Skeletal muscle tissue (tissue), 4 donors: ENCODE results near the gene SELENOM. TPM values are rescaled to one million over a fixed set of nuclear protein-coding genes. Genes with fewer than 3 reads are reported as not detected.
"Not testable (repeated sequence)": the region's sequence is repeated elsewhere in the genome, so short reads cannot be mapped to it uniquely, and the experiment has no call there.

Source experiments
- H3K27ac ChIP-seq: one replicate; pipeline ENCODE4 v1.7.0; 2013; ENCODE audit warnings: mild to moderate bottlenecking, low read depth, low read length, inconsistent platforms
- H3K27me3 ChIP-seq, 3 donors: one replicate each; pipeline ENCODE4 v1.7.0; 2013; ENCODE audit warnings: low read length in 3 of 3; ENCODE audit not compliant: control insufficient read depth in 3 of 3, insufficient read depth in 3 of 3
- H3K36me3 ChIP-seq, 3 donors: one replicate each; pipeline ENCODE4 v1.7.0; 2013; ENCODE audit warnings: low read length in 3 of 3; ENCODE audit not compliant: control insufficient read depth in 3 of 3, insufficient read depth in 3 of 3
- H3K4me1 ChIP-seq, 3 donors: one replicate each; pipeline ENCODE4 v1.7.0; 2013; ENCODE audit warnings: low read length in 3 of 3, mild to moderate bottlenecking in 3 of 3; ENCODE audit not compliant: control insufficient read depth in 3 of 3, insufficient read depth in 3 of 3
- H3K4me3 ChIP-seq, 3 donors: one replicate each; pipeline ENCODE4 v1.7.0; 2013; ENCODE audit warnings: low read length in 3 of 3
- H3K9ac ChIP-seq, 3 donors: one replicate each; pipeline ENCODE4 v1.7.0; 2013; ENCODE audit warnings: low read length in 3 of 3, mild to moderate bottlenecking in 3 of 3, moderate library complexity in 2 of 3, low read depth in 1 of 3
- H3K9me3 ChIP-seq, 3 donors: one replicate each; pipeline ENCODE4 v1.7.0; 2013; ENCODE audit warnings: low read length in 3 of 3; ENCODE audit not compliant: control insufficient read depth in 3 of 3
- total RNA-seq: library from RNA; depleted of rRNA; stranded (reverse); fragments of >200 nt; gene quantifications from one replicate; pipeline ENCODE4 v1.2.3, GENCODE V29; 2014
- donor health status: Osteomylitis.

SELENOM gene
- total RNA-seq, 1 donor from 2014 or later: 16.2 TPM

- Histone ChIP-seq H3K9me3 (no peaks in the 10 kb centered on the region), H3K4me3 (no peak overlapping the region), H3K27me3 (no peaks in the 10 kb centered on the region), H3K36me3 (no peaks in the 10 kb centered on the region), H3K4me1 (peaks cover 22 to 33% (median 31%) of the 10 kb centered on the region in 3 donors), H3K9ac (peak overlapping the region in 1 of 3 donors; percentile 70), H3K27ac (peak overlapping the region; percentile 54)
Measured at GRCh38 chr22:31118046-31118820, 10.9 kb upstream of the SELENOM start.

DNA sequence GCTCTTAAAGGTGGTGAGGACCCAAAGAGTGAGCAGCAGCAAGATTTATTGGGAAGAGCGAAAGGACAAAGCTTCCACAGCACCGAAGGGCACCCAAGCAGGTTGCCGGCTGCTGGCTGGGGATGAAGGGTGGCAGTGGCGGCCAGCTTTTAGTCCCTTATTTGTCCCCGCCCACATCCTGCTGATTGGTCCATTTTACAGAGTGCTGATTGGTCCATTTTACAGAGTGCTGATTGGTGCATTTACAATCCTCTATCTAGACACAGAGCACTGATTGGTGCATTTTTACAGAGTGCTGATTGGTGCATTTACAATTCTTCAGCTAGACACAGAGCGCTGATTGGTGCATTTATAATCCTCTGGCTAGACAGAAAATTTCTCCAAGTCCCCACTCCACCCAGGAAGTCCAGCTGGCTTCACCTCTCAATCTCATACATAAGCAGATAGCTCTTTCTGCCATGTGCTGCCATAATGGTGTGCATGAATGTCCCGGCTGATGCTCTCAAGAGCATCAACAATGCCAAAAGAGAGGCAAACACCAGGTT is 5.3 kb upstream of the SELENOM start:
- H3K36me3 ChIP-seq, H3K27ac ChIP-seq, H3K9ac ChIP-seq, H3K9me3 ChIP-seq, H3K4me3 ChIP-seq, H3K4me1 ChIP-seq, H3K27me3 ChIP-seq: not testable (repeated sequence)

- H3K27me3 ChIP-seq: no peaks in the 10 kb centered on the region
- H3K27ac ChIP-seq: peak overlapping the region; percentile 95
- H3K9ac ChIP-seq: peak overlapping the region; percentile 69 to 80 (median 77)
- peaks cover 11 to 46% (median 29%) of the 10 kb centered on the region in 3 donors for H3K4me1 ChIP-seq
- H3K4me3 ChIP-seq: peak overlapping the region; percentile 78 to 89 (median 87)
- no peaks in the 10 kb centered on the region for H3K9me3 ChIP-seq
- peaks cover 9 to 13% (median 11%) of the 10 kb centered on the region in 3 donors for H3K36me3 ChIP-seq
Measured at GRCh38 chr22:31107894-31108218, 488 bp upstream of the SELENOM start.

DNA sequence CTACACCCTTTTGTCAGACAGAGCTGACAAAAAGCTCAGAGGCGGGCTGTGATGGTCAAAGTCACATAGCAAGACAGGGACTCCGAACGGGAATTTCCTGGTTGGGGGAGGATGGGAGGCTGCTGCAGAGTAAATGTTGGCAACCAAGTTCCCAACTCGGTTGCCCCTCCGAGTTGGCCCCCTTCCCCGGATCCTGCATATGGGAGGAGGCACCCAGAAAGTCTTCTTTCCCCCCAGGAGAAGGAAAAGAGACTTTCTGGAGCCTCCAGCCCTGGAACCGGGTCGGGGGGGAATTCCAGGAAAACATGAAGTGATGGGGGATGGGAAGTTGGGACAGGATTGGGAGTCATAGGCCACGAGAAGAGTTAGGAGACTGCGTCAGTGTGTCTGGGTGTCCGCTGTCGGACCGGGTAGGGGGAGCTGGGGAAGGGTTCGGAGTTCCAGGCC is 614 bp downstream of the SELENOM start:
- Histone ChIP-seq H3K4me1 (peaks cover 22 to 57% (median 40%) of the 10 kb centered on the region in 3 donors), H3K27ac (peak overlapping the region; percentile 95), H3K36me3 (peaks cover 13 to 21% (median 18%) of the 10 kb centered on the region in 3 donors), H3K4me3 (peak overlapping the region; percentile 77 to 87 (median 80)), H3K27me3 (no peaks in the 10 kb centered on the region), H3K9me3 (no peaks in the 10 kb centered on the region), H3K9ac (peak overlapping the region; percentile 87 to 96 (median 88))

GRCh38 chr22:31106001-31106571 is 1.3 kb downstream of the SELENOM start:
- H3K27me3 ChIP-seq: no peaks in the 10 kb centered on the region
- no peaks in the 10 kb centered on the region for H3K9me3 ChIP-seq
- H3K27ac ChIP-seq: peak overlapping the region; percentile 95
- H3K4me3 ChIP-seq: peak overlapping the region; percentile 77 to 87 (median 80)
- H3K36me3 ChIP-seq: peaks cover 16 to 26% (median 24%) of the 10 kb centered on the region in 3 donors
- peaks cover 22 to 62% (median 44%) of the 10 kb centered on the region in 3 donors for H3K4me1 ChIP-seq
- H3K9ac ChIP-seq: peak overlapping the region; percentile 57 to 96 (median 88)

GRCh38 chr22:31105282-31105929 is 2.0 kb downstream of the SELENOM start:
- Histone ChIP-seq H3K4me3 (peak overlapping the region in 1 of 3 donors; percentile 77), H3K9me3 (no peaks in the 10 kb centered on the region), H3K36me3 (peaks cover 21 to 31% (median 28%) of the 10 kb centered on the region in 3 donors), H3K4me1 (peaks cover 22 to 65% (median 47%) of the 10 kb centered on the region in 3 donors), H3K27me3 (no peaks in the 10 kb centered on the region), H3K27ac (peak overlapping the region; percentile 95), H3K9ac (peak overlapping the region in 2 of 3 donors; percentile 88 to 96)

- no peaks in the 10 kb centered on the region for H3K9me3 ChIP-seq
- no peak overlapping the region for H3K4me3 ChIP-seq
- H3K27ac ChIP-seq: peak overlapping the region; percentile 95
- H3K9ac ChIP-seq: peak overlapping the region in 1 of 3 donors; percentile 88
- no peaks in the 10 kb centered on the region for H3K27me3 ChIP-seq
- H3K36me3 ChIP-seq: peaks cover 25 to 36% (median 34%) of the 10 kb centered on the region in 3 donors
- H3K4me1 ChIP-seq: peaks cover 22 to 69% (median 47%) of the 10 kb centered on the region in 3 donors
Measured at GRCh38 chr22:31104869-31105268, 2.5 kb downstream of the SELENOM start.

DNA sequence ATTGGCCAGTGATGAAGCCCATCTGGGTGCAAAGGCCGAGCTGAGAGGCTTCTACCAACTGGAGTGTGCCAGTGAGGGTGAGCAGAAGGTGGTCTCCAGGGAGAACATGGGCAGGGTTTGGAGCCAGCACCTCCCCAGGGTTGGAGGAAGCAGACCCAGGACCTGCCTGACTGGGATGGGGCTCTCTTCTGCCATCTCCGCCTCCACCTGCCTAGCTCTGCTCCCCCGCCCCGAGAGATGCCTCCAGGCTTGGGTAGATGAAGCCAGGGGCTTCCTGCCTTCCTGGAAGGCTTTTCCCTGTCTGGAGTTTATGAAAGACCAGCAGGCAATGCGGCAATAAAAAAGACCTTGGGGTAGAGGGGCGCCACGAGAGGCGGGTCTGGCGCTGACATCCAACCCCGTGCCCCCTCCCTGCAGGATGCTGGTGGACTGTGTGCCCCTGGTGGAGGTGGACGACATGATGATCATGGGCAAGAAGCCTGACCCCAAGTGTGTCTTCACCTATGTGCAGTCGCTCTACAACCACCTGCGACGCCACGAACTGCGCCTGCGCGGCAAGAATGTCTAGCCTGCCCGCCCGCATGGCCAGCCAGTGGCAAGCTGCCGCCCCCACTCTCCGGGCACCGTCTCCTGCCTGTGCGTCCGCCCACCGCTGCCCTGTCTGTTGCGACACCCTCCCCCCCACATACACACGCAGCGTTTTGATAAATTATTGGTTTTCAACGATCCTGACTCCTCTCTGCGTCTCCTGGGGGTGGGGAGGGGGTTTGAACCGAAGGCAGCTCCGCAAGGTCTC is 3.3 kb downstream of the SELENOM start:
- no peak overlapping the region for H3K4me3 ChIP-seq
- H3K9ac ChIP-seq: peak overlapping the region in 2 of 3 donors; percentile 23 to 33
- H3K9me3 ChIP-seq: no peaks in the 10 kb centered on the region
- H3K27ac ChIP-seq: peak overlapping the region; percentile 85
- peaks cover 22 to 75% (median 54%) of the 10 kb centered on the region in 3 donors for H3K4me1 ChIP-seq
- H3K36me3 ChIP-seq: peaks cover 33 to 44% (median 41%) of the 10 kb centered on the region in 3 donors
- H3K27me3 ChIP-seq: no peaks in the 10 kb centered on the region

DNA sequence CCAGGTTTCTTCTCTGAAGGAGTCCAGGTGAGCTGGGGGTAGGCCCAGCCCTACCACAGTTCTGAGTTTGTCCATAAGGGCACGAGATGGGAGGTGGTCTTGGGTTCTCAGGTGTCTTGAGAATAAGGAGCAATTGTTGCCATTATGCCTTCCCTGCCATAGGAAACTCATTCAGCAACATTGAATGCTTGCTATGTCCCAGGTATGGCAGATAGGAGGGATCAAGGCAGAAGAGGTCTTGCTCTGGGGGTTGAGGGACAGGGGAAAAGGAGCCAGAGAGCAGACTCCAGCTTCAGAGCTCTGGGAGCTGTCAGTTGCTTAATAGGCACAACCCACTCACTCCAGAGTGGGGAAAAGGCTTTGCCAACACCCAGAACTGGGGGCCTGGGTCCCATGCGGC is 4.3 kb downstream of the SELENOM start:
- H3K4me1 ChIP-seq: peaks cover 22 to 81% (median 60%) of the 10 kb centered on the region in 3 donors
- H3K27ac ChIP-seq: peak overlapping the region; percentile 85
- H3K9me3 ChIP-seq: no peaks in the 10 kb centered on the region
- H3K27me3 ChIP-seq: no peaks in the 10 kb centered on the region
- H3K9ac ChIP-seq: peak overlapping the region in 2 of 3 donors; percentile 46 to 70
- peaks cover 41 to 51% (median 48%) of the 10 kb centered on the region in 3 donors for H3K36me3 ChIP-seq
- no peak overlapping the region for H3K4me3 ChIP-seq
